Measurements from ENCODE around the gene DGKA.
"Not testable (repeated sequence)": the region's sequence is repeated elsewhere in the genome, so short reads cannot be mapped to it uniquely, and the experiment has no call there.

The DGKA gene

GRCh38 chr12:55963760-55964159, 32.8 kb downstream of the DGKA start:
- no peak for DNase-seq
- in situ Hi-C loops (cut with MboI; ENCODE audit: low pct_unique_long_range_greater_than_20kb, low sequenced_read_pairs): no loop called here

DNA sequence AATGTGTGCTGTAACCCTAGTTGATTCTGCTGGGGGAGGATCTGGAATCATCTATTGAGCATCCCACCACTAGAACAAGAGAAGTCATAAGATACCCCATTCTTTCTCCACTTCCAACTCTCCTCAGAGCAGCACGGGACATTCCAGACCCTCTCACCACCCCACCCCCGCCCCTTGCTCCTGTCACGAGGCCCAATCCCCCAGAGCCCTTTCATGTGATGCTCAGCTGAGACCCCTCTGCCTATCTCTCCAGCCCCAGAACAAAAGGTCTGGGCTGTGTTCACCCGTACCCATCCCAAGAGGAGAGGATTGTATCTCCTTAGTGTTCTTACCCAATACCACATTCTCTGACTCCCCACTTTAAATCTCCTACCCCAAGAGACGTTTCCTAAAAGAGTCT, 34.3 kb downstream of the DGKA start:
- DNase-seq: no peak
- in situ Hi-C loops (cut with MboI; ENCODE audit: low pct_unique_long_range_greater_than_20kb, low sequenced_read_pairs): no loop called here

DNA sequence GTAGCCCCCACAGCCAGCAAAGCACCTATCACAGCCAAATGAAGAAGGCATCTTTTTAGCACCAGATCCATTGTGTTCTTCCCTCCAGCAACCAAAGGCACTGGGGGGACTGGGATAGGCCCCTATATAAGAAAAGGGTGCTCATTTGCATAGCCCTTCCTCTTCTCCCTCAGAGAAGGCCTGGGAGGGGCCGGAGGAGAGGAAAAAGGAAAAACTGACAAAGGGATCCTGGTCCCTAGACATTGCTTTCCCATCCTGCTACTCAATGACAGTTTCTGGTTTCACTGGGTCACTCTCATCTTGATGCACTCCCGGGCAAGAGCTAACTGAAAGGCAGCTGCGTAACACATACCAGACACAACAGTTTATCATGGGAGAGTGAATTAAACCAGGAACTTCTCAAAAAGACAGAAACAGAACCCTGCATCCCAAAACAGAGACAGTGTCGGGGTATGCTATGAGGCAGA, 35.0 kb downstream of the DGKA start, which contains the start of gene PMEL:
Gene PMEL, minus strand, starts transcription at position 102 of the 467 bp plus-strand sequence. Its CDS starts 31 bp downstream, at position 71.
- DNase-seq: peak; percentile 26
- in situ Hi-C loops (cut with MboI; ENCODE audit: low pct_unique_long_range_greater_than_20kb, low sequenced_read_pairs): no loop called here

DNA sequence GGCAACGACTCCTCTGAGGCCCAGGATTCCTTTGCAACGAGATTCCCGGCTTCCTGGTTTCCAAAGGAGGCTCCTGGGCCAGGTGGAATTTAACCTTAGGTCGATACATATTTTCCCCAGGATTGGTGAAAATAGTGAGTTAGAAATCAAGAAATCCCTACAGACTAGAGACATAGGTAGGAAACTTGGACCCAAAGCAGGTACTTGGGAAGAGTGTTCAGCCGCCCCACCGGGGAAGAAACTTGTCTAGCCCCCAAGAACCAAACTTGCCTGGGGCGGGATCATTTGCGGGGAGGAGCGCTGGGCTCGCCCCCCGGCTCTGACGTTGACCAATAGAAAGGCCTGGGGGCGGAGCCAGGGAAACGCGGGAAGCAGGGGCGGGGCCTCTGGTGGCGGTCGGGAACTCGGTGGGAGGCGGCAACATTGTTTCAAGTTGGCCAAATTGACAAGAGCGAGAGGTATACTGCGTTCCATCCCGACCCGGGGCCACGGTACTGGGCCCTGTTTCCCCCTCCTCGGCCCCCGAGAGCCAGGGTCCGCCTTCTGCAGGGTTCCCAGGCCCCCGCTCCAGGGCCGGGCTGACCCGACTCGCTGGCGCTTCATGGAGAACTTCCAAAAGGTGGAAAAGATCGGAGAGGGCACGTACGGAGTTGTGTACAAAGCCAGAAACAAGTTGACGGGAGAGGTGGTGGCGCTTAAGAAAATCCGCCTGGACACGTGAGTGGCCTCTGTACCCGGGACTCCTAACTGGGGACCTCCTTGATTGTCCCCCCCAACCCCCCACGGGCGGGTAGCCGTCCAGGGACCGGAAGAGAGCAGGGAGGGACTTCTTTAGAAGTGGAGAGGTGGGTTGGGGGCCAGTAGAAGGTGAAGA, 35.7 kb downstream of the DGKA start, which contains the start of gene CDK2:
Gene CDK2, plus strand, starts transcription at position 423 of the 874 bp plus-strand sequence. Its CDS starts 179 bp downstream, at position 602.
- in situ Hi-C loops (cut with MboI; ENCODE audit: low pct_unique_long_range_greater_than_20kb, low sequenced_read_pairs): no loop called here
- DNase-seq: peak; percentile 89

DNA sequence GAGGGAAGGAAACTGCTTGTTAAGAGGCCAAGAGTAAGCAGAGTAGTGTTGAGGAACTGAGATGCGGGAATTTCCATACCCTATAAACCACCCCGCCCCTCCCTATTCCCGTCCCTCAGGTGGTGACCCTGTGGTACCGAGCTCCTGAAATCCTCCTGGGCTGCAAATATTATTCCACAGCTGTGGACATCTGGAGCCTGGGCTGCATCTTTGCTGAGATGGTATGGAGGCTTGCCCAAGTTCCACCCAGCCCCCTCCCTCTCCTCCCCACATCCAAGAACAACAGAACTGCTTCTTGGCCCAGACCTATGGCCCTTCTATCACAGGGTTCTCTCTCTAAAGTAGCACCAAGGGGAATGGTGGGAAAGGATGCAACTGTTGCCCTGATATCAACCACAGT, 38.4 kb downstream of the DGKA start:
- in situ Hi-C loops (cut with MboI; ENCODE audit: low pct_unique_long_range_greater_than_20kb, low sequenced_read_pairs): no loop called here
- no peak for DNase-seq

DNA sequence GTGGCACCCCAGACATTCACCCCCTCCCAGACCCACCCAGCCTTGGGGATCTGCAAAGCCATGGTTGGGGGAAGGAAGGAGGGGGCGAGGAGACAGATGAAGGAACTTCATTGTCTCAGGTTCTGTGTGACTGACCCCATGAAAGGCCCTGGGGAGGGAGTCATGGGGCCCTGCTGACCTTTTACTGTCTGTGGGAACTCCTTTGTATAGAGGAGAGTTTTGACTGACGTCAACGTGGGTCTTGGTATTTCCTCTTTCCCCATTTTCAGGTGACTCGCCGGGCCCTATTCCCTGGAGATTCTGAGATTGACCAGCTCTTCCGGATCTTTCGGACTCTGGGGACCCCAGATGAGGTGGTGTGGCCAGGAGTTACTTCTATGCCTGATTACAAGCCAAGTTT, 39.8 kb downstream of the DGKA start:
- no peak for DNase-seq
- in situ Hi-C loops (cut with MboI; ENCODE audit: low pct_unique_long_range_greater_than_20kb, low sequenced_read_pairs): no loop called here

- no peak for DNase-seq
- in situ Hi-C loops (cut with MboI; ENCODE audit: low pct_unique_long_range_greater_than_20kb, low sequenced_read_pairs): no loop called here
These were observed 41.1 kb downstream of the DGKA start for GRCh38 chr12:55972042-55972441.

DNA sequence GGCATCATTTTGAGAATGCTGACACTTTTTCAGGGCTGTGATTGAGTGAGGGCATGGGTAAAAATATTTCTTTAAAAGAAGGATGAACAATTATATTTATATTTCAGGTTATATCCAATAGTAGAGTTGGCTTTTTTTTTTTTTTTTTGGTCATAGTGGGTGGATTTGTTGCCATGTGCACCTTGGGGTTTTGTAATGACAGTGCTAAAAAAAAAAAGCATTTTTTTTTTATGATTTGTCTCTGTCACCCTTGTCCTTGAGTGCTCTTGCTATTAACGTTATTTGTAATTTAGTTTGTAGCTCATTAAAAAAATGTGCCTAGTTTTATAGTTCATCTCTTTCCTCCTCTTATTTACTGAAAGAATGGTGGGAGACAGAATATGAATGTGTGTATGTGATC, 41.5 kb downstream of the DGKA start:
- DNase-seq: no peak
- in situ Hi-C loops (cut with MboI; ENCODE audit: low pct_unique_long_range_greater_than_20kb, low sequenced_read_pairs): no loop called here

- in situ Hi-C loops (cut with MboI; ENCODE audit: low pct_unique_long_range_greater_than_20kb, low sequenced_read_pairs): no loop called here
These were observed 42.1 kb downstream of the DGKA start for GRCh38 chr12:55972911-55973598.

GRCh38 chr12:55973599-55974307, 42.8 kb downstream of the DGKA start, which contains the start of gene RAB5B:
Gene RAB5B, plus strand, starts transcription at chr12:55974078. Its CDS starts 12,883 bp downstream, at chr12:55986961.
- peak; percentile 100 for DNase-seq
- in situ Hi-C loops (cut with MboI; ENCODE audit: low pct_unique_long_range_greater_than_20kb, low sequenced_read_pairs): no loop called here

More at GRCh38 chr12:55972911-55973598, 42.1 kb downstream of the DGKA start:
- no peak for DNase-seq

DNA sequence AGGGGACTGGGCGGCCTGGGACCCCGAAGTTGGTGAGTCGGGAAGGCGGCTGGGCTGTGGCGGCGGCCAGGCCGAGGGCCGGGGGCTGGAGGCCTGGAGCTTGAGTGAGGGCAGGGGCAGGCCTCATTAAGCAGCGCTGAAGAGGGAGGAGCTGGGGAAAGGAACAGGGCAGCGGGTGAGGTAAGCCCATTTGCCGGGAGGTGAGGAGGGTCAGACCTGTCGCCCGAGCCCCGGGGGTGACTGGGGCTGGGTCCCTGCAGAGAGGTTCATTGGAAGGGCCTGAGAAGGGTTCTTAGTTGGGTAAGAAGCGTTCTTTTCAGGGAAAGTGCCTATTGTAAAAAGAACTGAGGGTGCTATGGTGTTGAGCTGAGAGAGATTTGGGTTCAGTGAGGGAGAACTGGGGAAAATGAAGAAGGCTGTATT, 43.4 kb downstream of the DGKA start:
- in situ Hi-C loops (cut with MboI; ENCODE audit: low pct_unique_long_range_greater_than_20kb, low sequenced_read_pairs): no loop called here
- DNase-seq: peak; percentile 33

DNA sequence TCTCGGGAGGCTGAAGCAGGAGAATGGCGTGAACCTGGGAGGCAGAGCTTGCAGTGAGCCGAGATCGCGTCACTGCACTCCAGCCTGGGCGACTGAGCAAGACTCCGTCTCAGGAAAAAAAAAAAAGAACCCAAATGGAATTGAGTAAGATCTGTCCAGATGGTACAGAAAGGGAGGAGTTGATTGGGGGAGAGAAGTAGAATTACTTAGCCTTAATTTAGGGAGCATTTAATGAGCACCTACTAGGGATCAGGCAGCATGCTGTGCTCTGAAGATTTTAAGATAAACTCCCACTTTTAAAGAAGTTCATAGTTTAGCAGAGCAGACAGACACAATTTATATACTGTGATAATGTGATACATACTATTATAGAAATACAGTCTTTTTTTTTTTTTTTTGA, 47.4 kb downstream of the DGKA start:
- no peak for DNase-seq
- in situ Hi-C loops (cut with MboI; ENCODE audit: low pct_unique_long_range_greater_than_20kb, low sequenced_read_pairs): no loop called here

DNA sequence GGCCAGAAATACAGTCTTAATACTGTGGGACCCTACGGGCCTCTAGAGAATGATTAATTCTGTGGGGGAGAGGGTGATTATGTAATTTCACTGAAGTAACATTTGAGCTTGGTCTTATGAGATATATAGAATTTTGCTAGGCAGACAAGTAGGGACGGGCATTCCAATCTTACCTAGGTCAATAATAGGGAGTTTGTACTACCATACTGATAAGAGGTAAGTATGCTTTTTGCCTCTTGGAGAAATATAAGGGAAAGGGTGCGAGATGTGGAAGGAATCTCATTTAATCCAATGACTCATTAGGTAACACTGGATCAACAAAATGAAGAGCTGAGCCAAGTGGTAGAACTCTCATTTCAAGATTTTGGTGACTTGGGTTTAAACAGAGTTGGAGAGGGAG, 48.1 kb downstream of the DGKA start:
- no peak for DNase-seq
- in situ Hi-C loops (cut with MboI; ENCODE audit: low pct_unique_long_range_greater_than_20kb, low sequenced_read_pairs): no loop called here

- DNase-seq; in situ Hi-C loops (cut with MboI; ENCODE audit: low pct_unique_long_range_greater_than_20kb, low sequenced_read_pairs): not testable (repeated sequence)
These were observed 50.9 kb downstream of the DGKA start for GRCh38 chr12:55981882-55982281.

- in situ Hi-C loops (cut with MboI; ENCODE audit: low pct_unique_long_range_greater_than_20kb, low sequenced_read_pairs): no loop called here
- DNase-seq: peak; percentile 90
These were observed 51.5 kb downstream of the DGKA start for GRCh38 chr12:55982319-55982936.

DNA sequence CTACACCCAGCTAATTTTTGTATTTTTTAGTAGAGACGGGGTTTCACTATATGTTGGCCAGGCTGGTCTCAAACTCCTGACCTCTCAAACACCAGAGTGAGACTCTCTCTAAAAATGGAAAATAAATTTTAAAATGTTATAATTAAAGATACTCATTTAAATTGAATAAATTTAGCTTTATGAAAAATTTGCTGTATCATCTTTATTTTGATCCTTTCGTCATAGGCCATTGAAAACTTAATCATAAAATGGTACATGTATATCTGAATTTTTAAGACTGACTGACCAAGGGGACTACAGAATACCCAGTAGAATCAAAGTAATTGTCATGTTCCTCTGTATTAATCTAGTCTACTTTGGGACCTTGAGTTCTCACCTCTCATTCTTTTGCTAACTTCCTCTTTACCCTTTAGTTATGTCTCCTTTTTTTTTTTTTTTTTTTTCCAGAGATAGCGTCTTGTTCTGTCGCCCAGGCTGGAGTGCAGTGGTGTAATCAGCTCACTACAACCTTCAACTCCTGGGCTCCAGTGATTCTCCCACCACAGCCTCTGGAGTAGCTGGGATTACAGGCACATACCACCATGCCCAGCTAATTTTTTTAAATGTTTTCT, 52.4 kb downstream of the DGKA start:
- DNase-seq: peak; percentile 79
- in situ Hi-C loops (cut with MboI; ENCODE audit: low pct_unique_long_range_greater_than_20kb, low sequenced_read_pairs): no loop called here

DNA sequence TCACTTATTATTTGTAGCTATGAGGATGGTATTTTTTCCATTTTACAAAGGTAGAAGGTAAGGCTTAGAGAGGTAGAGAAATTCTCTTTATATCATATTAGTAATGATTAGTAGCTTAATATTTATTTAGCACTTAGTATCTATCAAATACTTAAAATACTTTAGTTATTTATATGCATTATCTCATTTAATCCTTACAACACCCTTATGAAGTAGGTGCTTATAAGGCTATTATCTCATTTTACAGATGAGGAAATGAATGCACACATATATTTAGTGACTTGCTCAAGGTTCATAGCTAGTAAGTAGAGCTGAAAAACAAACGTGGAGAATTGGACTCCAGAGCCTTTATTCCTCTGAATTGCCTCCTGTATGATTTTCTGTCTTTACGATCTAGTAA, 53.9 kb downstream of the DGKA start:
- in situ Hi-C loops (cut with MboI; ENCODE audit: low pct_unique_long_range_greater_than_20kb, low sequenced_read_pairs): no loop called here
- no peak for DNase-seq

GRCh38 chr12:55985341-55985740, 54.4 kb downstream of the DGKA start:
- DNase-seq: no peak
- in situ Hi-C loops (cut with MboI; ENCODE audit: low pct_unique_long_range_greater_than_20kb, low sequenced_read_pairs): no loop called here

- in situ Hi-C loops (cut with MboI; ENCODE audit: low pct_unique_long_range_greater_than_20kb, low sequenced_read_pairs); DNase-seq: not testable (repeated sequence)
These were observed 55.0 kb downstream of the DGKA start for GRCh38 chr12:55985976-55986375.

Data from KBM-7 (cell line).